T-helper 9 cell (primary cell): ENCODE results near the gene PSMD5.
"Not testable (repeated sequence)": the region's sequence is repeated elsewhere in the genome, so short reads cannot be mapped to it uniquely, and the experiment has no call there.

Source experiments
- DNase-seq: peaks from one replicate; pipeline ENCODE4 v3.0.0-alpha.2; 2020

The PSMD5 gene

DNA sequence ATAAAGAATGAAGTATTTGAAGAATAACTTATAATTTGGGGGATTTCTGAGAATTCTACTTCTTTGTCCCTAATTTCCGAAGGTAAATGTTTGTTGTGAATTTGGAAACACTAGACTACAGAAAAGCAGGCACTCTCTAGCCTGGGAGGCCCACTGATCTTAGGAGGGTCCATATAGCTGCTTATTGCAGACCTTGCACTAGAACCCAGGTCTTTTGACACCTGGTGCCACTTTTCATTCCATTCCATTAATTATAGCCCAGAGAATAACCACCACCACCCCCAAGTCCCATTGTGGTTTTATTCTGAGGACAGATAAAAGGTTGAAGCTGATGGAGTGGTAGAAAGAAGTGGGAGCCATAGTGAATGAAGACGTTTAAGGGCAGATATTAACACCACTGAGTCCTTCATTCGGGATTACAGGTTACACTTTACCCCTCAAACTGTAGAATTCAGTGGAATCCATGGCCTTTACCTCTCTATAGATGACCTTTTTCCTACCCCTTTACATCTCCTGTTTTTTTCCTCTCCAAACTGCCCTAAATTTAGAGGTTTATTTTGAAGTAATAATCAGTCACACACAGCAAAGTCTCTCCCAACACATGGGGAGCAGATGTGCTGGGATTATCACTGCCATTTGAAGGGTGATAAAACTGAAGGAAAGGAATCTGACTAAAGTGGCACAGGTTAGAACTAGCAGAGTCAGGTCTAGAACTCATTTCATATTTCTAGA is 12.0 kb upstream of the PSMD5 start:
- no peak for DNase-seq

DNA sequence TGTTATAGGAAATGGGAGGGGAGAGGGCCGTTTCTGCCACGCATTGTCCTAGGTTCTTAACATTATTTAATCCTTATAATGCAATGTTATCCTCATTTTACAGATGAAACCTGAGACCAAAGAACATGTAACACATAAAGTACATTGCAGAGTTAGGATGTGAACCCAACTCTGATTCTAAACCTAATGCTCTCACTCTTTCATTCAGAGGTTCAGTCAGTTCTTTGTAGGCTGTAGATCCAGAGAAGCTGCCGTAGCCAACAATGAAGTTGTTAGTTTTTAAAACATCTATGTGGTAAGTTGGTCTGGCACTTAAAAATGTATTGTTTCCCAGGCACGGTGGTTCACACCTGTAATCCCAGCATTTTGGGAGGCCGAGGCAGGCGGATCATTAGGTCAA is 10.5 kb upstream of the PSMD5 start:
- DNase-seq: no peak

DNA sequence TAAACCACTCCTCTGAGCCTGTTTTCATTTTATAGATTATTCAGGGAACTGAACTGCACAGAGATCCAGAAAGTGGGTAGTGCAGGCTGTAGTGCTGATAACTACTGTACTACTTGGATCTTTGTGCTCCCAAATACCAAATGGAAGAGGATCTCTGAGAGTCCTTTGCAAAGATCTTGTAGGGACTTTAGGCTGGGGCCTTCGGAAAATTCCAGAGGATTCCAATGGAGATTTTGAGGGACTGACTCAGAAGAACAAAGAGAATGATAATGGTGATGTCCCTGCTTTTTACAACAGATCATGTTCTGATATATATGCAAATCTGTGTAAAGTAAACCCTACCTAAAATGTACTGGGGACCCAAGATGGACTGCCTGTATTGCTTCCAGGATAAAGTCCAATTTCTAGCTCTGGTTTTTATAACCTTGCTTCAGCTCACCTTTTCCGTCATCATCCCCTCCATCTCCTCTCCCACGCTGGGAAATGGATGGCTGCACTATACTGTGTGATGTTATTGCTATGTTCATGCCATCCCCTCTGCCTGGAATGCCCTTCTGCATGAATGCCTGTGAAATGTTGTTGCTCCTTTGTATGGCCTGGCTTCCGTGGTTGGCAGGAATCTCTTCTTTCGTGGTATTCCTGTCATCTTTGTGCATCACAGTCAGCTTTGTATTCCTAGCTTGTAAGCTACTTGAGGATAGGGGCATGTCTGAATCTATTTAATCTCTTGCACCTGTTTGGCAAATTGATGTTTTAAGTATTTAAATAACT is 9.7 kb upstream of the PSMD5 start:
- DNase-seq: no peak

DNA sequence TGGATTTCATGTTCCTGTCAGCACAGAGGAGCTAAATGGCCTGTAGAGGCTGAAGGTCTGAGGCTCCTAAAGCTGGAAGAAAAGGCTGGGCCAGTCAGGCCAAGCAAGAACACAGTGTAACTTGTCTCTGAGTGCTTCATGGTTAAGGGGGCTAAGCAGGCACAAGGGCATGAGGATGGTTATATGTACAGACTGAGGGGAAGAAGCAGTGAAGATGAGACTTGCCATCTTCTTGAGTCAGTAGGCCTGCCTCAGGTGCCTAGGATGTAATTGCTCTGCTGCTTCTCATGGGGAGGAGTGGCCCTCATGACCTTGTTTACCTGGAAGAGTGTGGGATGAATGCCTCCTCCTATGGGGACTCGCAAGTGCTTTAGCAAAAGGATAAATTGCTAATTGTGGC is 8.7 kb upstream of the PSMD5 start:
- no peak for DNase-seq

DNA sequence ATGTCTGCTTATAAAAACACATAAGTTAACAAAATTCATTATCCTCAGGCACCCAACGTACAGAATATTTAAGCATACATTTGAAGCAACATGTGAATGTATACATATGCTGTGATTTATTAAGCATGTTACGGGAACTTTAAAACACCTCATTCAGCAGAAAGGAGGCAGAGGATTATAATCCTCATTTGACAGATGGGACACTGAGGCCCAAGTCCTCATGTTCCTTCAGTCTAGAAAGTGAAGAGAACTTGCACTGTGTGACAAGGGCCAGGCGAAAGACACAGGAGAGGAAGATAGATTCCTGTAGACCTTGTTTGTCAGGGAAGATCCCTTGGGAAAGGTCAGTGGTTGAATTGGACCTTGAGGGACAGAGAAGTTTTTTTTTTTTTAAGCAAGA is 7.6 kb upstream of the PSMD5 start:
- DNase-seq: no peak

DNA sequence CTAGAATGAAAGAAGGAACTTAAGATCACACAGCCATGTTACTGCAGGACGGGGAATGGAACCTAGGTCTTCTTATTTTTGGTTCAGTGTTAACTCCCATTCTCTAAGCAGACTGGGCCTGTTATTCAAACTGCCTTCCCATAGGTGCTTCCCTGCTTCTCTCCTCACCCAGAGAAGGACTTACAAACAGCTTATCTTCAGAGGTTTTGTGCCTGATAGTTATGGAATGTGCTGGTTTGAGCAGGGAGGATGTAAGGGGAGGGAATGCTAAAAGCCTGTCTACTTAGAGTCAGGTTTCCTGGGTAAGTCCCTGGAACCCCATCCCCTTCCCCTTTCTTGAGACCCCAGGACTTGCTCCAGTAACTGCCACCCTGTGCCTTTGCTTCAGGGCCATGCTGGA is 4.2 kb upstream of the PSMD5 start:
- no peak for DNase-seq

DNA sequence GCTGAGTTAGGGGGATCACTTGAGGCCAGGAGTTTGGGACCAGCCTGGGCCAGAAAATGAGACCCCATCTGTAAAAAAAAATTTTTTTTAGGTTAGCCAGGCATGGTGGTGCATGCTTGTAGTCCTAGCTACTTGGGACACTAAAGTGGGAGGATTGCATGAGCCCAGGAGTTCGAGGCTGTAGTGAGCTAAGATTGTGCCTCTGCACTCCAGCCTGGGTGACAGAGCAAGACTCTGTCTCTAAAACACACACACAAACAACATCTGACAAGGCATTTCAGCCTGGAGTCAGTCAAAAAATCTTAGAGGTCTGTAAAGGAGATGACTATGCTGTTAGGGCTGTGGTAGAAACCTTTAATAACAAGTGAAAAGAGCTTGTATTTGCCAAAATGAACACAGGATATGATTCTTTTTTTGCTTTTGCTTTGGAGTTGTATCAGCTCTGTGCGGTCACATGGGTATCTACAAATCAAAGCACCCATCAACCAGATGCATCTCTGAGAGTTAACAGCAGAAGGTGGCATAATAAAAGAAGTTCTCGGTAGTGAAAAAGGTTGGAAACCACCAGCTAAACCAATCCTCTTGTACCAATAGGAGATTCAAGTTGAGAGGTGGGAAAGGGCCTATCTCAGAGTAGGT is 3.6 kb upstream of the PSMD5 start:
- DNase-seq: no peak

DNA sequence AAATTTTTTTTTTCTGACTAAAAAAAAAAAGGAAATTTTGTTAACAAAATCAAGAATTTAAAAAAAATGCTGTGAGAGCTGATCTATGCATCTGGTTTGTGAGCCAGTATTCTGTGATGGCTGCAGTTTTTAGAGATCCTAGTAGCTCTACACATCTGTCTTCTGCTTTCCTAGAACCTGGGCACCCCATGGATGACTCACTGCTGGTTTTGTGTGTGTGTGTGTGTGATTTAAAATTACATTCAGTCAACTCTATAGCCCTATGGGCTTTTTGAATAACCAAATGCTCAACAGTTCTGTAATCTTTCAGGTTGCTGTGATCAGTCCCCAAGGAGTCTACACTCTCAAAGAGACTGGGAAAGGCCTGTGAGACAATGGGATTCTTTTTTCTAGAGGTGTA is 2.5 kb upstream of the PSMD5 start:
- DNase-seq: no peak

DNA sequence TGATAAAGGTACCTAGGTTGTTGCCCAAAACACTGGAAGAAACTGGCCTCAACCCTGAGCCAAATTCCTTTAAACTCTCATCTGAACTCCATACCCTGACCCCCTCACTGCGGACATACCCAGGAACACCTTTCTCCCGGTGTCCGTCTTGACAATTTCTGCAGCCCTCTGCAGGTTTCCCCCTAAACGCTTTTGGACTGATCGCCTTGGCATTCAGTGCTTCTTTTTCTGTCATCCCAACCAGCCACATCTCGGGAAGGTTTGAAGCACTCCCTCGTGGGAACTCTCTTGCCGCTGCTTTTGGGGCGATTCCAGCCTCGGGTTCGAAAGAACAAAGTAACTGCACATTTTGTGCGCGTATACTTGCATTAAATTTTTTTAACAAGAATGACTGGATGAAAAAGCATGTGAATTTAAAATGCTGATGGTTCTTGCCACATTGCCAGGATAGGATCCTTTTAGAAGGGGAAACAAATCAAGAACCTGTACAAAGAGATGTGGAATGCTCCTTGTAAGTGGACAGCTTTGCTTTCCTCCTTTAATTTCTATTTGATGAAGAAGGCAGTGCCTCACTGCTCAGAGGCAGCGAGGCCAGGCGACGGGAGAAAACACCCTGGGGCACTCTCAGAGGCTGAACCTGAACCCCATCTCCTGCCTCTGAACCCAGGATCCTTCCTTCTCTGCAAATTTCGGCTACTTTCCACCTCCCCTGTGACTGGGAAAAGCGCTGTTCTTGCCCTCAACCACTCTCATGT is 615 bp downstream of the PSMD5 start:
- no peak for DNase-seq

DNA sequence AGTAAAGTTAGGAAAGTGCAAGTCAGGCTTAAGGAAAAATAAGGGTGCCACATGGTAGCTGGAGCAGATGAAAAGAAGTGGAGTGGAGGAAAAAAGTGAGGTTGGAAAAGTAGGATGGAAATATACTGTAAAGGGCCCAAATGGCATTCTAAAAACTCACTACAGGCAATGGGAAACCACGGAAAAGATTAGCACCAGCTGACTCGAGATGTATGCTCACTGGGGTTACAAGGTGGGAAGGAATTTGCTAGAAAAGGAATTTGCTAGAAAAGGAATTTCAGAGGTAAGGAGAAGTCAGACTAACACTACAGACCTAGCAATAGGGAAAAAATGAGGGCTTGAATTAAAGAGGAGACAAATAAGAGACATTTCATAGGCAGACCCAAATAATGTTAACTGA is 3.6 kb downstream of the PSMD5 start:
- DNase-seq: no peak

DNA sequence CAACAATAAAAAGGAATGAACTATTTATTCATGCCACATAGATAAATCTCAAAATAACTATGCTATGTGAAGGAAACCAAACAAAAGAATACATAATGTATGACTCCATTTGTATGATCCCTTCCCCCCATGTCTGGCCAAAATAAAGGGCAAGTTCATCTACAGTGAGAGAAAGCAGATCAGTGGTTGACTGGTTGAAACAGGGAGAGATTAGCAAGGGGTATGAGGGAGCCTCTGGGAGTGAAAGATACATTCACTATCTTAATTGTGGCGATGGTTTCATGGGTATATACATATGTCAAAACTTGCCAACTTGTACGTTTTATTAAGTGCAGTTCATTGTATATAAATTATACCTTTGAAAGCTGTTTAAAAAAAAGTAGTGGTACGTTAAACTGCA is 4.8 kb downstream of the PSMD5 start:
- DNase-seq: no peak

DNA sequence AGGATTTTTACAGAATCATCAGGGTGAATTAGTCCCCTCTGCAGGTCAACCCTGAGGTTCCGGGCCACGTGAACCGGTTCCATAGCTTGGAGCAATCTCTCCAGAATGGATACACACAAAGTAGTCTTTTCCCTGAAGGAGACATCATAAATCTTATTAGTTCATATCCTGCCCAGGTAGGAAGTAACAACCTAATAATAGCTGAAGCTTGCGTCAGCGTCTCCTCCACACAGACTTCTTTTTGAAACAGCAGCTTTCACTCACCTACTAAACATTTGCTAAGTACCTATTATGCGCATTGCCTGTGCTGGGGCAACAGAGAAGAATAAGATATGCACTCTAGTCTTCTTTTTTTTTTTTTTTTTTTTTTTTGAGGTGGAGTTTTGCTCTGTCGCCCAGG is 9.4 kb downstream of the PSMD5 start:
- DNase-seq: no peak

DNA sequence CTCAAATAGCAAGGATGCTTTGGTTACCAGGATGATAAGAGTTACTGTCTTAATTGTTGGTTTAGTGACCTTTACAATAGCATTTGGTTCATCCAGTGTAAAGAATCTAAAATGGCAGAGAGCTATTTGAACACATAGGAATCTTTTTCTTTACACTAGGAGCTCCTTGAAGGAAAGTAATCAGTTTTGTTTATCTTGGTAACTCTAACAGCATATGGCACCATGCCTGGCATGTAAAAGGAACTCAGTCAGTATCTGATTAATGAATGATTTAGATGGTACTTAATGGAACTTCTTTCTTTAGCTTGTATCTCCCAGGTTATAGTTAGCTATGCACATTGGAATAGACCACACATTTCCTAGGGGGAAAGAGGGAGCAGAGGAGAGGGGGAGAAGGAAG is 9.9 kb downstream of the PSMD5 start:
- no peak for DNase-seq

DNA sequence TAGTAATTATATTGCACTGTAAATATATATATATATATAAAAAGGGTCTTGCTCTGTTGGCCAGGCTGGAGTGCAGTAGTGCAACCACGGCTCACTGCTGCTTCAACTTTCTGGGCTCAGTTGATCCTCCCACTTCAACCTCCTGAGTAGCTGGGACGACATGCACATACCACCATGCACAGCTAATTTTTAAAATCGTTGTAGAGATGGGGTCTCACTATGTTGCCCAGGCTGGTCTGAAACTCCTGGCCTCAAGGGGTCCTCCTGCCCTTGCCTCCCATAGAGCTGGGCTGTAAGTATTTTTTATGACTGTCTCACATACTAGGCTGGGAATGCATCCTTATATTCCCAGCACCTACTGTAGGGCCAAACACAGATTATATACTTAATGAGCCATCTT is 11.9 kb downstream of the PSMD5 start:
- DNase-seq: no peak

DNA sequence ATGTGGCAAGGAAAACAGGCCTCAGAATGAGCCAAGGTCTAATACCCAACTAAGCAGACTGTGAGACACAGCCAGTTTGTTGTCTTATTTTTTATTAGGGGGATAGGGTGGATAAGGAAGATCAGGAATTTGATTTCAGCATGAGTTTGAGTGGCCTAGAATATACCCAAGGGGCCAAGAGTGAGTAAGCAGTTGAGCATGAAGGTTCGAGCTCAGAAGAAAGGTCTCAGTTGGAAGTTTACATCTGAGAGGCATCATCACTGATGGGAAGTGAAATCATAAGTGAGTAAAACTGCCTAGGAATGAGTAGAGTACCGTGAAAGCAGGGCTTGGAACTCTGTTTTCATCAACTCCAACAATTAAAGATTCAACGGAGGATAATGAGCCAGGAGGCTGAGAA is 12.6 kb downstream of the PSMD5 start:
- no peak for DNase-seq

DNA sequence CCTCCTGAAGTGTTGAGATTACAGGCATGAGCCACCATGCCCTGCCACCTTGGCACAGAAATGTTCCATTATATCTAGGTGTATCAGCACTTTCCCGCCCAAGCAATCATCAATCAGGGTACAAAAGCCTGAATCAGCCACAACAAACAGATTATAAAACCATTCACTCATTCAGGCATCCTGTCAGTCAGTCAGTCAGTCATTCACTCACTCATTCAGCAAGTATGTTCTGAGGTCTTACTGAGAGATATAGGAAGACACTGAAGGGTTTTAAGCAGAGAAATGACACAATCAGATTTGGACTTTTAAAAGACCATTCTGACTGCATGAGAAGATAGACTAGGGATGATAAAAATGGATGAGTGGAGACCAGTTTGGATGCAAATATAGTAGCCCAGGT is 13.1 kb downstream of the PSMD5 start:
- no peak for DNase-seq

DNA sequence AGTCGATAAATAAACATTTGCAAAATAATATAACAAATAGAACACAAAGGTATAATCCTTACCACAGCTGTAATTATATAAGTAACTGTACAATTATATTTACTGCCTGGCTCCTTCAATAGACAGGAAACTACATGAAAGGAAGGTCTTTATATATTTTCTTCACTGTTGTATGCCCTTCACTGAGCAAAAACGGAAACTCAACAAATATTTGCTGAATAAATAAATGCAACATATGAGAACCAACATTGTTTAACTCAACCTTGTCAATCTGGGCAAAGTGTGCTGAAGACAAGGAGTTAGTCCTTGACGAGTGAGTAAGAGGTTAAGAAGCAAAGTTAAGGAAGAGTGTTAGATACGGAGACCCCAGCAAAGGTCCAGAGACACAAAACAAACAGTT is 22.6 kb downstream of the PSMD5 start:
- DNase-seq: no peak

DNA sequence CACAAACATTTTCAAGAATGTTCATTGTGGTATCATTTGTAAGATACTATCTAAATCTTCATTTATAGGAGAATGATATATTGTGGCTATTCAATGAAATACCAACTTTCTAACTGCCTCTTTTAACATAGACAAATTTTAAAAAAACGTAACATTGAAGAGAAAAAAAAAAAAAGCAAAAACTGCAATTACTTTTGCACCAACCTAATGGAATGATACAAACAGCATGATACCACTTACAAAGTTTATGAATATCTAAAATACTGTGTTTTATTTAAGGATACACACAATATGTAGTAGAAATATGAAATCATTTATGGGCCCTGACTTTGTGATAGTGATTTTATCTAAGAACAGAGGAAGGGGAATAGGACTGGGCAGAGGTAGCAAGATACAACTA is 24.1 kb downstream of the PSMD5 start:
- DNase-seq: no peak

DNA sequence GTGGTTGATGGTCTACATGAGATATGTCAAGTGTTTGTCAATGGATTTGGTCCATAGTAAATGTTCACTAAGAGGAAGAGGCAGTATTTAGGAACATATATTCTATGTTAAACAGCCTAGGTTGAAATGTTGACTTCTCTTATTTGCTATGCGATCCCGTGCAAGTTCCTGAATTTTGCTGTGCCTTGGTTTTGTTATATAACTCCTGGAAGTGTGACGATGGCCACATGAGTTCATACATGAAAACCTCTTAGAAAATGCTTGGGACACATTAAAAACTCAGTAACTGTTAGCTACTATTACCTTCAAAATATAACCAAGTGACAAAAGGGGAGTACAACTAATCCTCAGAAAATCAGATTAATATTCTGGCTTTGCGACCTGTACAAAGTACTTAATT is 27.6 kb downstream of the PSMD5 start:
- DNase-seq: no peak

DNA sequence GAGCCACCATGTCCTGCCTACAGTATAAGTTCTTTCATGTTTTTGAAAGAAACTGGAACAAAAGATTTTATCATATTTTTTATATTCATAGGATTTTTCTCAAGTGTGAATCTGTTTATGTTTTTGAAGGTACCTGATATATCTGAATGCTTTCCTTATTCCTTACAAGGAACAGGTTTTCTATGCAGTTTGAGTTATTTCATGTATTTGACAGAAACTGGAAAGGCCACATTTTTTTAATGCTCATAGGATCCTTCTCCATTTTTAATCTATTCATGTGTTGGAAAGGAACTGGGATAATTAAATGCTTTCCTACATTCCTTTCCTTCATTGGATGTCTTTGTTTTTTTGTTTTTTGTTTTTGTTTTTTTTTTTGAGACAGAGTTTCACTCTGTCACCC is 33.8 kb downstream of the PSMD5 start:
- no peak for DNase-seq

DNA sequence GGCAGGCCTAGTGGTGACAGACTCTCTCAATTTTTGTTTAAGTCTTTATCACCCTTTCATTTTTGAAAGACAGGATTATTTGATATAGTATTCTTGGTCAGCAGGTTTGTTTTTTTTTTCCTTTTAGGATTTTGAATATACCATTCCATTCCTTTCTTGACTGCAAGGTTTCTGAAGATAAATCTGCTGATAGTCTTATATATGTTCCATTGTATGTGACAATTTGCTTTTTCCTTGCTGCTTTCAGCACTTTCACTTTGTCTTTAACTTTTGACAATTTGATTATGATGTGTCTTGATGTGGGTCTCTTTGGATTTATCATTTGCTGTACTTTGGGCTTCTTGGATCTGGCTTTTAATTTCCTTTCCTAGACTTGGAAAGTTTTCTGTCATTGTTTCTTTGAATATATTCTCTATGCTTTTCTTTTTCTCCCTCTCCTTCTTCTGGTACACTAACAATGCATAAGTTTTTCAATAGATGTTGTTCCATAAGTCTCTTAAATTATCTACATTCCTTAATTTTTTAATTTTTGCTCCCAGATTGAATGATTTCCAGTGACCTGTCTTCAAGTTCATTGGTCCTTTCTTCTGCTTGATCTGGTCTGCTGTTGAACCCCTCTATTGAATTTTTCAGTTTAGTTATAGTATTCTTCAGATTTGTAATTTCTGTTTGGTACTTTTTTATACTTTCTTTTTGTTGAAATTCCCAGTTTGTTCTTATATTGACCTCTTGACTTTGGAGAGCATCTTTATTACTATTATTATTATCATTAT is 34.9 kb downstream of the PSMD5 start:
- no peak for DNase-seq

DNA sequence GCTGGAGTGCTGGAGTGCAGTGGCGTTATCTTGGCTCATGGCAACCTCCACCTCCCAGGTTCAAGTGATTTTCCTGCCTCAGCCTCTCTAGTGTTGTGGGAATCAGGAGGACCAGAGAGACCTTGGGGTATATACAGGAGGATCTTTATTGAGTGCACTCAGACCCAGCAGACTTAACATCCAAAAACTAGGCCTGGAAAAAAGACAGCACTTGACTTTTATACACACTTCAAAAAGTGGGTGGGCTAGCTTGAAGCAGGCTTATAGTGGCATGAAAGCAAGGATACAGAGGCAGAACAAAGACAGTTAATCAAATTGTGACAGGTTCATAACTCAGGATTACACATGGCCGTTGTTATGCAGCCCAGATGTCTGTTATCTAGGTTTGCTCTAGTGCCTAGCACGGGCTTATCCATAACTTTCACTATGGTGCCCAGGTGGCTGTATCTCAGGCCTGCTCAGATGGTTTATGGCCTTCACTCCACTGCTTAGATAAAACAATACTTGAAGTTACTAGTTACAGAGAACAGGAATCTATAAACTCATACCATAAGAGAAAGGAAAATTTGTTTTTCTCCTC is 37.8 kb downstream of the PSMD5 start:
- not testable (repeated sequence) for DNase-seq
